HG03064 (cell line): ENCODE measurements around the gene PDP2.

Experiments used
- ATAC-seq: cut with Tn5 transposase; IDR thresholded peaks from one replicate; pipeline ENCODE4 v1.9.1; 2021; ENCODE audit warnings: low read depth; ENCODE audit not compliant: unreplicated experiment

PDP2 gene

DNA sequence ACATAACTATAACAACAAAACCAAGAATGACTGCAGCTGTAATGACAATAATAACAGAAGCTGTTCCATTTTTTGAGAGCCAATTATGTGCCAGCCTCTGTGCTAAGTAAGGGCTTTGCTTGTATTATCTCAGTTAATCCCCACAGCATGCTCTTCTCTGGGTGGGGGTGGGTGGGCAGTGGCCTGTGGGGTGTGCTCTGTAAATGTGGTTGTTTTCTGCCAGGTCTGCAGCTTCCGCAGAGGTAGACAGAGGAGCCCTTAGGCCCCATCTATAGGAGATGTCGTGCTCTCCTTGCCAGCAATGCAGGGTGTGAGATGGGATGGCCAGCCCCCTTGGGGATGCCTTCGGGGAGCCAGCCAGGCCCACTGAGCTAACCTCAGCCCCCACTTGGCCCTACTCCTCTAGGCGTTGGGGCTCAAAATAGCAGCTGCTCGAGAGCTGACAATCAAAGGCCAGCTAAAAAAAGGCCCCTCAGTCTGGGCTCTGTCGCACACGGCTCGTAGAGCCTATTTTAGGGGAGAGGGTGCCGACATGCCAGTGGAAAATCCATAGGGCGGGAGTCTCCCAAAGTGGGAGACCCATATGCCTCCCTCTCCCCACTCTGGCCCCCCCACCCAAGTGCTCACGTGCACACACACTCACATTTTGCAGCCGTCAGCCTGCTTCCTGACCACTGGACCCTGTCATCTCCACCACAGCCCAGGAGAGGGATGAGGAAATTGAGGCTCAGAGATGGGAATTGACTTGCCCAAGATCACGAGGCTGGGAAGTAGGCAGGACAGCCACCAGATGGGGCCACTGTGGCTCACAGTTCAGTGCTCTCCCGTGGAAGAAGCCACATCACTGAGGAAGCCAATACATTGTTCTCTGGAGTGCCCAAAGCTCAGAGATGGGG, 22.6 kb downstream of the PDP2 start:
- no peak for ATAC-seq

DNA sequence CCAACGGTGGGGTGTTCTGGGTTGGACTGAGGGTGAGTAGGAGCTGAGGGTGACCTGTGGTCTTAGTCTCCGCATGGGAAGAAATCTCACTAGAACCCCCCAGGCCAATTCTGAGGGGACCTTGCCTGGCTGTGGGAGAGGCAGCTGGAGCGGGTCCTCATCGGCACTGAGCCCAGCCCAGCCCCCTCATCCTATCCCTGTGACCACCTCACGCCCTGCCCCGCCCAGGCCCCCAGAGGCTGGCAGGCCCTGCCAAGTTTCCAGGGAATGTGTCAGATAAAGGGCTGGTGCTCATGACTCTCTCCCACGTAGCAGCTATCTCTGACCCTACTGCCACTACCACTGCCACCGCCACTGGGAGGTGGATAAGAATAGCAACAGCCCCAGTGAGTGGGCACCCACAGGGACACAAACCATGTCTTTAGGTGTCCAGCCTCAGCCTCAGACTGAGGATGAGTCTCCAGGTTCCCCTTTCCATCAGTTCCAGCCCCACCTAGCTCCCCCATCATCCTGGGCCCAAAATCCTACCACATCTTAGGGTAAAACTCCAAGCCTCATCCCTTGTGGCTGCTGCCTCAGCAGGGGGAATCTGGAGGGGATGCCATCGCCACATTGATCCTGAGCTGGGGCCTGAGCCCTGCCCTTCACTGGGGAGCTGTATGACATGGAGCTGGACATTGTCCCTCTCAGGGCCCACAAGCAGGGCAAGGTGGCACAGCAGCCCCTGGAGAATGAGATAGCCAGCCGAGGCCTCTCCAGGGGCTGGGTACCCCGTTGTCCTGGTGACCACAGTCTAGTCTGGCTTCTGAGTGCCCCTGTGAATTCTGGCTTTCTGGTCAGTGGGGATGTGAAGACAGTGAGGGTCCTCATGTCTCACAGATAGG, 23.5 kb downstream of the PDP2 start:
- no peak for ATAC-seq

DNA sequence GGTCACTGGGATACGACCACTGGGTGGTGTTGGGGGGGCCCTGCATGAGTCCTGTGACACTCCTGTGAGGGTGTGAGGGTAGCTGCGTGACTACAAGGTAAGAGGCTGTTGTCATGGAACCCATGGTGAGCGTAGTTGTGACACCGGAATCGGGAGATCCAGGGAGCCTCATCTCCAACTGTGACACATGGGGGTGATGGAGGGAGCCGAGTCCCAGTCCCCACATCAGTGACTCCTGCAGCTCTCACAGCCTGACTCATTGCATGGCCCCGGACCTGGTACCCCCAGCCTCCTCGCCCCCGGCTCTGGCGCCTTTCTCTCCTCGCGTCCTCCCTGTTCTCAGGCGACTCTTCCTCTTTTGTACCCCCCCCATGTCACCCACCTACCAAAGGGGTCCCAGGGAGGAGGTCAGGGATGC, 24.1 kb downstream of the PDP2 start:
- no peak for ATAC-seq

DNA sequence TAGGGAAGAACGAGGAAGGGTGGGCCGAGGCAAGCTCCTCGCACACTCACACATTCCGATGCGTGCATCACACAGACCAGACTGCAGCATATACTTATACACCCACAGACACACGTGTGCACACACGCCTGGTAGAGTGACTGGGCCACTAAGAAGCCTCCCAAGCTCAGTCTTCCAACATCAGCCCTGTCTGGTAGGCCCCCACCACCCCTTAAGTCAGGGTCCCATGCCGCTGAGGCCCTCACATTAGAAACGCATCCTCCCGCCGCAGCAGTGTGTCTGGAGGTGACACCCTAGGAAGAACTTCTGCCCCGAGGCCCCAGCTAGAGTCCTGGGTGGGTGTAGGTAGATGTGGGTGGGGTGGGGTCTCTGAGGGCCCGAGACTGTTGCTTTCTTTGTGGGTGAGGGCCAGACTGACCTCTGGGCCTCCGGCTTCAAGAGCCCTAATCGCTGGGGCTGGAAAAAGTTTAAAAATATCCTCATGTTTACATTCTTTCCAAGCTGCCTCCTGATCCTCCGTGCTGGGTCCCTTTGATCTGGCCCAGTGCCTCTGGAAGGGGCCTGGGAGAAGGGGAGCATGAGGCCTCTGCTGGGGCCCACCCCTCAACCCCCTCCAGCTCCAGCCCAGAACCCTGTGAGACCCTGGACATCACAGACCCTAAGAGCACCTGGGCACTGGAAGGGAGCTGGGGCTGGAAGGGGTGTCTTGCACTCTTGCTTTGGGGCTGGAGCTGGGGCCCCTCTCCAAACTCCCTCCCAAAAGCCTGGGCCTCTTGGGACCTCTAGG, 24.7 kb downstream of the PDP2 start:
- no peak for ATAC-seq

DNA sequence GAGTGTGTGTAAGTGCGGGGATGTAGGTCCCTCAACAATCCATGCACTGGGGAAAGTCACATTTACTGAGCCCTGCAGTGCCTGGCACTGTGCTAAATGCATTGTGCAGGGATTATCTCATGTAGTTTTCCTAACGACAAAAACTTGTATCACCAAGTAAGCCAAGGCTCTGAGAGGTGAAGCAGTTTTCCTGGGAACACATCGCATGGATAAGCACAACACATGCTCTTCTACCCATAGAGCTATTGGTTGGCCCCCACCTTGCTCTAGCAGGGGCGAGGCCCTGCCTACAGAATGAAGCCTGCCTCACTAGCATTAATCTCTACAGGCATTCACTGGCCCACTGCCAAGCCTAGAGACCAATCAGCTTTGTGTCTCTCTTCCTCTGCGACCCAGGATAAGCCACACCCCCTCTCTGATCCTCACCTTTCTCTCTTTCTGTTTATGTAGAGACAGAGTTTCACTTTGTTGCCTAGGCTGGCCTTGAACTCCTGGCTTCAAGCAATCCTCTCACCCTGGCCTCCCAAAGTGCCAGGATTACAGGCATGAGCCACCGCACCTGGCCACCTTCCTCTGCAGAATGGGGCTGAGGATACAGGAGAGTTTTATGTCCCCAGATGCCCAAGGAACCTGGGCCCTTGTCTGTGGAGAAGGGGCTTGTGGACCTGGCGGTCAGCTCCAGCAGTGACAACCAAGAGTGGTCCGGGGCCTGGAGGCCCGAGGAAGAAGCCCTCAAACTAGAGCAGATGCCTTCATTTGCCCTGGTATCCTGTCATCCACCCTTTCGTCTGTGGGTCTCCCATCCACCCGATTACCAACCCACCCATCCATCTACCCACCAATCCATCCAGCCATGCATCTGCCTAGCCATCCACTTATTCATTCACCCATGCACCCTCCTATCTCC, 25.6 kb downstream of the PDP2 start:
- no peak for ATAC-seq

DNA sequence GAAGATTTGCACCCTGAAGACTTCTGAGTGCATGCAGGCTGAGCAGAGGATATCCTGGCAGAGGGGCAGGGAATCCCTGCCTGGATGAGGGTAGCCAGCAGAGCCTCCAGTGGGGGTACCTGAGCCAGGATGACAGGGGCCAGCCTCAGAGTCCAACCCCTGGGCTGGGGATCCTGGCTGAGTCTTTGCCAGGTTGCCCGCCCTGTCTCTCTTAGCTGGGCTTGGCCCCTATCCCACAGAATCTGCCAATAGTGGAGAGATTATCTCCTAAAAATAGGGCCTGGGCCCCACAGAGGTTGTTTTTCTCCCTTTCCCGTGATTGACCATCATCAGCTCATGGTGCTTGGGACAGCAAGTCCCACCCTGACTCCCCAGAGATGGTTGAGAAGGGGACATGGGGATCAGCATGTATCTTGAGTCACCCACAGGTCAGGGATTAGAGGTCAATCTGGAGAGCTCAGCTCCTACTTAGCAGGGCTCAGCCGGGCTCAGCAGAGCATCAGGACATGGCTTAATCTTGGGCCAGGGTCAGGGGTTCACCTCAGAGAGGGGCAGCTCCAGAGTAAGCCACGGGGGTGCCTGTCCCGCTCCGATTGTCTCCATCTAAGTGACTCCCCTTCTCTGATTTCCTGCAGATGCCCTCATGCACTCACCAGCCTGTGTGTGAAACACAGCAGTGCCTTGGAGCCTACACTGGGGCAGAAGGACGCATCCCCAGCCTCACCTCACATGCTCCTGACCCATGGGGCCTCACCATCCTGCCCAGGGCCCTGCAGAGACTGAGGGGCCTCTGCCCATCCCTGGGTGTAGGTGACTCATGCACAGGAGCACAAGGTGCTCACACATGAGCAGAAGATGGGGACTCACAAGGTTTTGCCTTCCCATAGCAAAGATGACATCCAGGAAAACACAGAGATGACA, 26.9 kb downstream of the PDP2 start:
- no peak for ATAC-seq

DNA sequence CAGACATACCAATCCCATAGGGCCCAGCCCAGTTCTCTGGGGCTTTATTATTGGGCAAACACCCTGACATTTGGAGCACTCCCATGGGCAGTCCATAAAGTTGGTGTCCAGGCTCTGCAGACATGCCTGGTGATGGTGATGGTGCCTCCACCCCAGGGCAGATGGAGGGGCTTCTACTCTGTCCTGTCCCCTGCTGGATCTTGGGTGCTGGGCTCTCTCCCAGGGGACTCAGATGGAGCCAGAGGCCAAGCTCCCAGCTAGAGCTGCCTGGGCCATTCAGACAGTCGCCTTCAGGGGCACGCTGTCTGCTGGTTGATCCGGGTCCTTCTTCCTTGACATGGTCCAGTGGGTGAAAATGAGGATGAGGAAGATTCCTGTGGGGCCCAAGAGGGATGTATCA, 27.8 kb downstream of the PDP2 start:
- ATAC-seq: no peak

DNA sequence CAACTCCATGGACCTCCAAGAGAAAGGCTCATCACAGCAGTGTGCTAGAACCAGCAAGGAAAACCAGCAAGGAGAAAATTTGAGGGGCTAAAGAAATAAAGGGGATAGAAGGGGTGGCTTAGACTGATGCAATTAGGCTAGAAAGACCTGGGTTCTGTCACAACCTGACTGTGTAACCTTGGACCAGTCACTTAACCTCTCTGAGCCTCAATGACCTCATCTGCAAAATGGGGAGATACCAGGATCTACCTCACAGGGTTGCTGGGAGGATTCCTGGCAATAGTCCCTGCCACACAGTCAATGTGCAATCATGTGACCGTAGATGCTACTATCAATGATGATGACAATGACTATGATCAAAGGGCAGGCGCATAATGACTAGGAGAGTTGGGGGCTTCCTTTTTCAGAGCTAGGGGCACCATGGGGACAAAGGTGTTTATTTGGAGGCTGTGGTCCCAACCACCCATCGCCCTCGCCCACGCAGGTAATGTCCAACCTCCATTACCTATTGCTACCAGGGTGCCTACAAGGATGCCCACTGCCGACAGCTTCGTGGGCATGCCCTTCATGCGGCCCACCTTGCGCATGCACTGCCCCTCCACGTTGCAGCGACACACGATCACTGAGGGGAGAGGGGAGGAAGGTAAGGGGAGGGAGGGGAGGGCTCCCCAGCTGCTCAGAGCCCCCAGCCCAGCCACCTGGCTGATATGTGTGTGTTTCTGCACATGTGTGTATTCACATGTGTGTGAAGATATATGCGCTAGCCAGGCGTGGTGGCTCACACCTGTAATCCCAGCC, 28.6 kb downstream of the PDP2 start:
- ATAC-seq: no peak

DNA sequence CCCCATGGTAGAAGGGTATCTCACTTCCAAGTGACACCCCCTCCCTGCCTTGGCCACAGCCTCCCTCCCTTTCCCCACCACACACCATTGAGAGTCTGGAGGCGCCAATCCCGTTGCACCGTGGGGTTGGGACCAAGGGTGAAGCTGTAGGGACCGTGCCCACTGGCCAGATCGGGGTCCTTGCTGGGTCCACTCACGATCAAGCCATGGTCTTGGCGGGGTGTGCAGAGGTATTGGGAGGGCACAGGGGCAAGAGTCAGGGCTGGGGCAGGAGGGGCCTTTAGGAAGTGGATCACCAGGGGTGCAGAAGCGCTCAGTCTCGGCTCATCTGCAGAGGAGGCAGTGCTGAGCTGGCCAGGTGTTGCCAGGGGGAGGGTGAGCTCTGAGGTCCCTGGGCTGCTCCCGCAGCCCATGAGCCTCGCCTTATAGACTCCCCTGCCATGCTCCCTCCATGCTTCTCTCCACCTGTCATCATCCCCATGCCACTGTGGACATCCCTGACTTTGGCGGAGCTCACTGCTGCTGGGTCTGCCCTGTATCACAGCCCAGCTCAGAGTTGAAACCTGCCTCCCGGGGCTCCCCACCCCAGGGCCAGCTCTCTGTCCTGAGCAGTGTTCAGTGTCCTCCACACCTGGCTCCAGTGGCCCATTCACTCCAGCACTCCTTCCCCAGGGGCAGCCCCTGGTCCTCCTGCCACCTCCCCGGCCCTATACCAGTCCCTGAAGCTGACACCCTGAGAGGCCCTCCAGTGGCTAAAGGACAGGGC, 30.0 kb downstream of the PDP2 start:
- ATAC-seq: no peak

DNA sequence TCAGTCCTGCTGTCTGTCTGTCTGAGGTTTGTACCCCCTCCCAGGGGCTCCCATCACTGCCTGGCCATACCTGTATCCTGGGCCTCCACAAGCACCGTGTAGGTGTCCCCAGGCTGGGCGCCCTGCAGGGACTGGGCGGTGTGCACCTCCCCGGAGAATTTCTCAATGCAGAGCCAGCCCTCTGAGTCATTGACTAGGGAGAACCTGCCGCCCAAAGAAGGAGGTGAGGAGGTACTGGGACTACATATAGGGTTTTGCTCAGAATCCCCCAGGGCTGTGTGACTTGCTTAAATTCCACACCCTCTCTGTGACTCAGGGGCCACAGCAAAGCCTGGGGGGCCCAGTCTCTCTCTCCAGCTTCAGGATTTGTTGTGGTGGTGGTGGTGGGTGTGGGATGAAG, 30.8 kb downstream of the PDP2 start:
- no peak for ATAC-seq

DNA sequence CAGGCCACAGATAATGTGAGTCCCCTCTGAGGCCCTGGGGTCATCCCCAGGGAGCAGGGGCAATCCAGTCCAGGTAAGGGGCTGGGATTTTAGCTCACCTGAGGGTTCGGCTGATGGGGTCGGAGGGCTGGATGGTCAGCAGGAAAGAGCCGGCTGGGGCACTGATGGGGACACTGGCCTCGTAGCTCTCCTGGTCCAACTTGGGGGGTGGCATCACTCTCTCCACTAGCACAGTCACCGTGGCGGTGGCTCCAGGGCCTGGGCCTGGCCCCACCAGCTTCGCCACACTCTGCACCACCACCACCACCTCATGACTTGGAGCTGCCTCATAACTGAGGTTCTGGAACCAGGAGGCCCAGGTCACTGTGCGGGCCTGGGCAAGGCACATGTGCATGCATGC, 31.5 kb downstream of the PDP2 start:
- no peak for ATAC-seq

DNA sequence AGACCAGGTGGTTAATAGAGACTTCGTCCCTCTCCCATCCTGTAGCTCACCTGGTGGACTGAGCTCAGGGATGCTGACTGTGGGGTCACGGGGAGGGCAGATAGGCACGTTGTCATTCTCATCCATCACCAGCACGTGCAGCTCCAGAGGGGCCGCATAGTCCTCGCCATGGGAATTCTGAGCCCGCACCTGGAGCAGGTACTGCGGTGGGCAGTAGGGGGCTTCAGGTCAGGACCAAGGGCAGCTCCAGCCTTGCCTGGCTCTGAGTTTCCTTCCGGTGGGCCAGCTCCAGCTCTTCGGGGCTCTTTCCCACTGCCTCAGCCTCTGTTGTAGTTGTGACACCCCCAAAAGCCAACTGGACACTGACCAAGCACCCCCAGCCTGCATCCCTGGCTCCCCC, 32.8 kb downstream of the PDP2 start:
- ATAC-seq: no peak

DNA sequence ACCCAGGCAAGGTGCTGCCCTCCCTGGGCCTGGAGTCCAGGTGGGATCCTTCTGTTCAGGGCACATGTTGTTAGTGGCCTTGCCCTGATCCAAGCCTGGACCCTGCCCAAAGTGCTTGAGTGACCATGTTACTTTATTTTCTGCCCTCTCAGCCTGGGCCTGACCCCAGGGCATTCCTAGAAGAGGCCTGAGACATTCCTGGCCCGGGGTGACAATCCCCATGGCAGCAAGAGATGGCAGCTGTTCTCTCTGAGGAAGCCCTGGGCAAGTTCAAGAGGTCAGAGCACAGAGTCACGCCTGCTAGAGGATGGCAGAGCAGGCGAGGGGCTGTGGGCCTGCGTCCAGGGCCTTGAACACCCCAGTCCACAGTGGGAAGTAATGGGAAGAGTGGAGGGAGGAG, 33.4 kb downstream of the PDP2 start:
- ATAC-seq: no peak

DNA sequence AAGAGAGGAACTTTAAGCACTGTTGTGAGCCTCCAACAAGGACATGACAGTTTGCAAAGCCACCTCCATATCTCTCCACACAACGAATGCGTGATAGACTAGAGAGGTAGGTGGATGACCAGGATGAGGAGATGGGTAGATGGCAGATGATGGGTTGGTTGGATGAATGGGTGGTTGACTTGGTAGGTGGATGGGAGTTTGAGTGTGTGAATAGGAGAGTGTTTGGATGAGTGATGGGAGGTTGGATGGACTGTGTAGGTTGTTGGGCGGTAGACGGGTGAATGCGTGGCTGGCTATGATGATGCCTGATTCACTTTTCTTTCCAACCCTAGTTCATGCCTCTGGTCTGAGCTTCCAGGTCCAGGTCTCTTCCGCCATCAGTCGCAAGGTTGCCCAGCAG, 34.2 kb downstream of the PDP2 start:
- ATAC-seq: no peak

DNA sequence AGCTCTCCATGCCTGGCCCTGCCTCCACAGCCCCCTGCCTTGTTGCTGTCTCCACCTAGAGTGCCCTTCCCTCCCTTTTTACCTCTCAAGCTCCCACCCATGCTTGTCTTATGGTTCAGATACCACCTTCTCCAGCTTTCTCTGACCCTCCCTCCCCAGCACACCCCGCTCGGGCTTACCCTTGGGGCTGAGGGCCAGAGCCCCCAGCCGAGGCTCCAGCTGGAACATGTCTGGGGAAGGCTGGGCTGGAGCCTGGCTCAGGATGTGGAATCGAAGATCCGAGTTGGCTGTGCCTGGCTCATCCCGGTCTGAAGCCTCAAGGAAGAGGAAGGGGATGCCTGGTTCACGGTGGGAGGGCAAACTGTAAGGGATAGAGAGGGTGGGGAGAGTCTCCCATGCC, 34.7 kb downstream of the PDP2 start:
- no peak for ATAC-seq

DNA sequence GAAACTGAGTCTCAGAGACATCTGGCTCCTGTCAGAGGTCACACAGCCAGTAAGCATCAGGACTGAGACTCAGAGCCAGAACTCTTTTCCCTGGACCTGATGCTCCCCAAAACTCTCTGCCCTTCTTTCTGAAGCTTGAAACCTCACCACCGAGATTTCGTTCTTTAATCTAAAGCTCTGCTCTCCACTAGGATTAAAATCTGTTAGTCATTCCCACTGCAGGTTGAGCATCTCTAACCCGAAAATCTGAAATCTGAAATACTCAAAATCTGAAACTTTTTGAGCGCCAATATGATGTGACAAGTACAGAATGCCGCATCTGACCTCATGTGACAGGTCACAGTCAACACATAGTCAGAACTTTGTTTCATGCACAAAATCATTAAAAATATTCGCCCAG, 36.2 kb downstream of the PDP2 start:
- ATAC-seq: no peak

DNA sequence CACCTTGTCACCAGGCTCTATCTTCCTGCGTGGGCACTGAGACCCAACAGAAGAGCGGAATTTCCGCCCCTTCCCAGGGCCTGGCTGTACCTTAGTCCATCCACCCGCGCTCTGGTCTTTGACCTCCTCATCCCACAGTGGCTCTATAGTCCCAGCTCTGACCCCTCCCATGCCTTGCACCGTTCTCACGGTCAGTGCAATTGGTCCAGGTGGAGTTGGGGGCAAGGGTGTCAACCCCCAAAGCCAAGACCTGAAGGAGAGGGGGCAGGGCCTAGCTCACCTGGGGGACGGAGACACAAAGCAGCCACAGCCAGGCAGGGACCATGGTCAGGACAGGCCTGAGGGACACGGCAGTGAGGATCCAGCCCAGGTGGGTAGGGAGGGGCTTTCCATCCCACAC, 37.4 kb downstream of the PDP2 start:
- no peak for ATAC-seq
